NT2/D1 (cell line): ENCODE measurements around the gene TMEM183A.

ENCODE experiments used
- SUZ12 ChIP-seq: IDR thresholded peaks from 2 replicates; pipeline ENCODE4 v1.6.1; 2011; ENCODE audit not compliant: insufficient read length, insufficient read depth; ENCODE audit errors: extremely low read depth
- YY1 ChIP-seq: IDR thresholded peaks from 2 replicates; pipeline ENCODE4 v1.6.1; 2011; ENCODE audit not compliant: insufficient read length, insufficient read depth
- ZNF274 ChIP-seq: IDR thresholded peaks from 2 replicates; pipeline ENCODE4 v1.6.1; 2011; ENCODE audit warnings: mild to moderate bottlenecking, low read depth, low read length

DNA sequence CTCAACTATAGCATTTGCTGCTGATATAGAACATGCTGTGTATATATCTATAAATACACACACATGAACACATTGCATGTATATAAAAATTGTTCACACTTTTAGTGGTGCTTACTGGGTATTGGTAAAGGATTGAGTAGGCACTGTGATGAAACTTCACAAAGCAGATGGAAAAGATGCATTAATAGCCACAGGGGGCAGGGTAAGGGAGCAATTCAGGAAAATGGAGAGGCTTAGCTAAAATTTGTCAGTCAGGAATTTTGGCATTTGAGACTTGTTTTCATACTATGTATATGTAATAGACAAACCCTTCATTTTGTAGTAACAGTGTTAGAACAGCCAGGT is 18.5 kb downstream of the TMEM183A start:
- TF ChIP-seq ZNF274, result no peak
- no peak for TF ChIP-seq YY1
- TF ChIP-seq SUZ12, result no peak
